ENCODE data around the gene GALNT17. TPM values are rescaled to one million over a fixed set of nuclear protein-coding genes. Genes with fewer than 3 reads are reported as not detected.

The GALNT17 gene
- total RNA-seq, 8 experiments from 2014 or later = 3.2 to 85.6 (median 17.2) TPM; not detected in 2

GRCh38 chr7:71497256-71497946 is 365.5 kb downstream of the GALNT17 start:
- Histone ChIP-seq H3K4me1 (replicated peaks in 1 of 2) (peaks cover 0 to 6% of the 10 kb centered on the region in 2 donors), H3K27ac (no peak overlapping the region), H3K4me3 (no peak overlapping the region)
- in situ Hi-C loops (cut with MboI; ENCODE audit: low pct_unique_long_range_greater_than_20kb in 2 of 9, low sequenced_read_pairs in 9 of 9, unreplicated experiment in 9 of 9) = no loop called here
- WGBS, 10 experiments = 0 to 100% (median 65%) methylated on average over 1 to 6 of the region's 8 CpGs
- ATAC-seq (replicated peaks in 6 of 8) = no peak

GRCh38 chr7:71498381-71498780 is 366.4 kb downstream of the GALNT17 start:
- WGBS, 10 experiments = 0 to 100% (median 72%) methylated on average over 1 to 3 of the region's 3 CpGs; no CpG with 5 or more reads in 2 of the 10 experiments

GRCh38 chr7:71504697-71505441 is 372.9 kb downstream of the GALNT17 start:
- in situ Hi-C loops (cut with MboI; ENCODE audit: low pct_unique_long_range_greater_than_20kb in 2 of 9, low sequenced_read_pairs in 9 of 9, unreplicated experiment in 9 of 9) = no loop called here
- WGBS, 10 experiments = 29 to 88% (median 80%) methylated on average over 1 to 7 of the region's 7 CpGs

More at GRCh38 chr7:71498381-71498780, 366.4 kb downstream of the GALNT17 start:
- in situ Hi-C loops (cut with MboI; ENCODE audit: low pct_unique_long_range_greater_than_20kb in 2 of 9, low sequenced_read_pairs in 9 of 9, unreplicated experiment in 9 of 9) = no loop called here
- no peak for ATAC-seq (replicated peaks in 6 of 8)
- Histone ChIP-seq H3K4me1 (replicated peaks in 1 of 2) (peaks cover 0 to 6% of the 10 kb centered on the region in 2 donors), H3K27ac (no peak overlapping the region), H3K4me3 (no peak overlapping the region)

DNA sequence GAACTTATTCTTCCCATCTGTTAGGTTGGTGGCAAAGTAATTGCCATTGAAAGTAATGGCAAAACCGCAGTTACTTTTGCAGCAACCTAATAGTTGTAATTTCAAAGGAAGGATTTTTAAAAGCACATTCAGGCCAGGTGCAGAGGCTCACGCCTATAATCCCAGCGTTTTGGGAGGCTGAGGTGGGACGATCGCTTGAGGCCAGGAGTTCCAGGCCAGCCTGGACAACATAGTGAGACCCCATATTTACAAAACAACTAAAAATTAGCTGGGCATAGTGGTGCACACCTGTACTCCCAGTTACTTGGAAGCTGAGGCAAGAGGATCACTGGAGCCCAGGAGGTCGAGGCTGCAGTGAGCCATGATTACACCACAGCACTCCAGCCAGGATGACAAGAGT is 374.9 kb downstream of the GALNT17 start:
- Histone ChIP-seq H3K4me1 (replicated peaks in 1 of 2) (peaks cover 15 to 23% of the 10 kb centered on the region in 2 donors), H3K4me3 (no peak overlapping the region), H3K27ac (no peak overlapping the region)
- 0 to 100% (median 91%) methylated on average over 1 to 5 of the region's 6 CpGs; no CpG with 5 or more reads in 1 of the 10 experiments for WGBS, 10 experiments
- in situ Hi-C loops (cut with MboI; ENCODE audit: low pct_unique_long_range_greater_than_20kb in 2 of 9, low sequenced_read_pairs in 9 of 9, unreplicated experiment in 9 of 9) = no loop called here
- ATAC-seq (replicated peaks in 6 of 8) = no peak

More at GRCh38 chr7:71504697-71505441, 372.9 kb downstream of the GALNT17 start:
- no peak overlapping the region for H3K4me3 ChIP-seq
- H3K27ac ChIP-seq = no peak overlapping the region
- H3K4me1 ChIP-seq (replicated peaks in 1 of 2) = peaks cover 15 to 23% of the 10 kb centered on the region in 2 donors
- ATAC-seq (replicated peaks in 6 of 8) = no peak

DNA sequence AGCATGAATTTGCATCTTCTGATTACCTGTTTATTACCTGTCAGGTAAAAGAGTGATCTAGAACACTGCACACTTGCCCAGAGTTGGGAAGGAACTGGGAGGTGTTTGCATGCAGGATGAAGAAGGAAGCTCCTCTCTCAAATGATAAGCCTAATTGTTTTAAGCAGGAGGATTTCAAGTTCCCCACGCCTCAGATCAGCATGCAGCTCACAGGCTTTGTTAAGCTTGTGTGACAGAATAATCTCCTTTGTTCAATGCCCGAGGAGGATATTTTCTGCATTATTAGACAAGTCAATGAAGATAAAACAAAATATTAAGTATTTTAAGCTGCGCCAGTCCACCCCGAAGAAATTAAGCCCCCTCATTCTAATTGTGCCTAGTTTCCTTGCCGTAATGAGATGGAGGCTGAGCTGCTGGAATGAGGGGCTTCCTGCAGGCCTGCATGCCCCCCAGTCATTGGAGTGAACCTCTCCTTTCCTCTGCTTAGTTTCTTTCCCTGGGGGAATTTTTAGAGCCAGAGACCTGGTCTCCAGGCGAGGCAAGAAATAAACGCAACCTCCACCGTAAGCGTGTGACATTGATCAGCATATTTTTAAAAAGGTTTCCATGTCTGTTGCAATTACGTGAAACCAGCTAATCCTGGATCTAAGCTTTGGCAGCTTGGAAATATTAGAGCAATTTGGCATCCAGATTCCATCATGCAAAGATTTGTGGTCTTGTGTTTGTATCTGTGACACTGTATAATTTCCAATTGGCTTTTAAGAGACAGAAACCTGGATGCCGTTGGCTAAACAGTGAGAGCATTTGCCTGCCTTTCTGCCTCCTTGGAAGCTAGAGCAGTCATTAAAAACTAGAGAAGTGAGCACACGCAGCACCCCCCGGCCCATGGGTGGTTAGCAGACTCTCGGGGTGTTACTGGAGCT is 376.0 kb downstream of the GALNT17 start:
- 0 to 72% (median 40%) methylated on average over 1 to 9 of the region's 14 CpGs; no CpG with 5 or more reads in 1 of the 10 experiments for WGBS, 10 experiments
- in situ Hi-C loops (cut with MboI; ENCODE audit: low pct_unique_long_range_greater_than_20kb in 2 of 9, low sequenced_read_pairs in 9 of 9, unreplicated experiment in 9 of 9) = no loop called here
- peak in 5 of 8 experiments; percentile 81 to 94 (median 85) for ATAC-seq (replicated peaks in 6 of 8)
- H3K4me1 ChIP-seq (replicated peaks in 1 of 2) = peaks cover 15 to 23% of the 10 kb centered on the region in 2 donors
- peak overlapping the region; percentile 72 to 80 for H3K27ac ChIP-seq
- no peak overlapping the region for H3K4me3 ChIP-seq

- H3K4me1 ChIP-seq (replicated peaks in 1 of 2) = peaks cover 15 to 23% of the 10 kb centered on the region in 2 donors
- peak overlapping the region in 1 of 2 donors; percentile 80 for H3K27ac ChIP-seq
- 0 to 100% (median 60%) methylated on average over 1 of the region's 1 CpG; no CpG with 5 or more reads in 3 of the 10 experiments for WGBS, 10 experiments
- ATAC-seq (replicated peaks in 6 of 8) = no peak
- no peak overlapping the region for H3K4me3 ChIP-seq
- in situ Hi-C loops (cut with MboI; ENCODE audit: low pct_unique_long_range_greater_than_20kb in 2 of 9, low sequenced_read_pairs in 9 of 9, unreplicated experiment in 9 of 9) = no loop called here
Measured at GRCh38 chr7:71509381-71509780, 377.4 kb downstream of the GALNT17 start.

GRCh38 chr7:71511361-71511807 is 379.4 kb downstream of the GALNT17 start:
- H3K4me1 ChIP-seq (replicated peaks in 1 of 2) = peaks cover 15 to 23% of the 10 kb centered on the region in 2 donors
- H3K27ac ChIP-seq = no peak overlapping the region
- WGBS, 10 experiments = 14 to 100% (median 98%) methylated on average over 1 to 3 of the region's 3 CpGs; no CpG with 5 or more reads in 4 of the 10 experiments
- in situ Hi-C loops (cut with MboI; ENCODE audit: low pct_unique_long_range_greater_than_20kb in 2 of 9, low sequenced_read_pairs in 9 of 9, unreplicated experiment in 9 of 9) = no loop called here
- H3K4me3 ChIP-seq = no peak overlapping the region
- ATAC-seq (replicated peaks in 6 of 8) = no peak

GRCh38 chr7:71517940-71518699 is 386.2 kb downstream of the GALNT17 start:
- ATAC-seq (replicated peaks in 6 of 8) = peak in 5 of 8 experiments; percentile 48 to 75 (median 65)
- Histone ChIP-seq H3K27ac (no peak overlapping the region), H3K4me3 (no peak overlapping the region), H3K4me1 (replicated peaks in 1 of 2) (no peaks in the 10 kb centered on the region)
- in situ Hi-C loops (cut with MboI; ENCODE audit: low pct_unique_long_range_greater_than_20kb in 2 of 9, low sequenced_read_pairs in 9 of 9, unreplicated experiment in 9 of 9) = no loop called here
- WGBS, 10 experiments = 25 to 100% (median 80%) methylated on average over 2 to 7 of the region's 7 CpGs; no CpG with 5 or more reads in 1 of the 10 experiments

- in situ Hi-C loops (cut with MboI; ENCODE audit: low pct_unique_long_range_greater_than_20kb in 2 of 9, low sequenced_read_pairs in 9 of 9, unreplicated experiment in 9 of 9) = no loop called here
- WGBS, 10 experiments = 22 to 100% (median 83%) methylated on average over 1 to 2 of the region's 2 CpGs; no CpG with 5 or more reads in 1 of the 10 experiments
- Histone ChIP-seq H3K4me1 (replicated peaks in 1 of 2) (no peaks in the 10 kb centered on the region), H3K4me3 (no peak overlapping the region), H3K27ac (no peak overlapping the region)
- no peak for ATAC-seq (replicated peaks in 6 of 8)
Measured at GRCh38 chr7:71518880-71519279, 386.9 kb downstream of the GALNT17 start.

GRCh38 chr7:71521506-71521905 is 389.6 kb downstream of the GALNT17 start:
- Histone ChIP-seq H3K4me3 (no peak overlapping the region), H3K27ac (no peak overlapping the region), H3K4me1 (replicated peaks in 1 of 2) (no peaks in the 10 kb centered on the region)
- in situ Hi-C loops (cut with MboI; ENCODE audit: low pct_unique_long_range_greater_than_20kb in 2 of 9, low sequenced_read_pairs in 9 of 9, unreplicated experiment in 9 of 9) = no loop called here
- 0 to 100% (median 56%) methylated on average over 1 to 5 of the region's 5 CpGs; no CpG with 5 or more reads in 3 of the 10 experiments for WGBS, 10 experiments
- ATAC-seq (replicated peaks in 6 of 8) = peak in 2 of 8 experiments; percentile 63 to 64

- Histone ChIP-seq H3K4me3 (no peak overlapping the region), H3K4me1 (replicated peaks in 1 of 2) (no peaks in the 10 kb centered on the region), H3K27ac (no peak overlapping the region)
- no peak for ATAC-seq (replicated peaks in 6 of 8)
- in situ Hi-C loops (cut with MboI; ENCODE audit: low pct_unique_long_range_greater_than_20kb in 2 of 9, low sequenced_read_pairs in 9 of 9, unreplicated experiment in 9 of 9) = no loop called here
- 56 to 99% (median 92%) methylated on average over 4 to 7 of the region's 7 CpGs for WGBS, 10 experiments
Measured at GRCh38 chr7:71526106-71526505, 394.2 kb downstream of the GALNT17 start.

DNA sequence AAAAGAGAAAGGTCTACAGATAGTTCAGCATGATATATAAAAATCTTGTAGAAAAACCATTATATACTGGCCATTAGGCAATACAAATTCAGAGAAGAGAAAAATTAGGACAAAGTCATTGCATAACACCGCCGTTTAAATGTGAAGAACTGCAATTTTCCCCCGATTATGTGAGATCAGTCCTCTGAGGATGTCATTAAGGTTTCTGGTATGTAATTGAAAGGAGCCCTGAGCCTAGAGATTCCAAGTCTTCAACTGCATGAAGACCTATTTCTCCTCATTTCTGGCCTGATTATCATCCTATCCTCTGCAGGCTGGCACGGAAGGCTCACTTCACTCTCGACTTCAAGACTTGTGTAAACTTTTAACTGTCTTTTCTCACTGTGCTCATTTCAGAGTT is 395.3 kb downstream of the GALNT17 start:
- Histone ChIP-seq H3K27ac (no peak overlapping the region), H3K4me3 (no peak overlapping the region), H3K4me1 (replicated peaks in 1 of 2) (no peaks in the 10 kb centered on the region)
- 15 to 100% (median 68%) methylated on average over 3 to 5 of the region's 5 CpGs; no CpG with 5 or more reads in 1 of the 10 experiments for WGBS, 10 experiments
- in situ Hi-C loops (cut with MboI; ENCODE audit: low pct_unique_long_range_greater_than_20kb in 2 of 9, low sequenced_read_pairs in 9 of 9, unreplicated experiment in 9 of 9) = no loop called here
- ATAC-seq (replicated peaks in 6 of 8) = no peak

All from motor neuron (in vitro differentiated cells).